Upper lobe of left lung (tissue), 4 donors: Measurements from ENCODE around the gene ASIC5.

Experiments
- EP300 ChIP-seq, 4 donors: sonication (generic); formaldehyde crosslinking; IDR thresholded peaks; one replicate each; pipeline ENCODE4 v1.5.1; 2017; ENCODE audit warnings: antibody characterized with exemption in 4 of 4, control low read depth in 2 of 4
- POLR2A ChIP-seq, 4 donors: fragments of 450-650 bp; IDR thresholded peaks; one replicate each; pipeline ENCODE4 v1.5.1; 2016 to 2017; ENCODE audit warnings: antibody characterized with exemption in 4 of 4, mild to moderate bottlenecking in 2 of 4
- POLR2AphosphoS5 ChIP-seq, 2 donors: sonication (generic); formaldehyde crosslinking; IDR thresholded peaks; one replicate each; pipeline ENCODE4 v1.5.1; 2017; ENCODE audit warnings: antibody characterized with exemption in 2 of 2
- TF ChIP-seq, protein P1 (sequence below), 6 experiments: fragments of 450-650 bp in 4 of 6; fragments of 200-600 bp in 2 of 6; sonication (generic) in 2 of 6; IDR thresholded peaks; one replicate each; pipeline ENCODE4 v1.5.1; 2016 to 2019; ENCODE audit warnings: antibody characterized with exemption in 6 of 6

DNA sequence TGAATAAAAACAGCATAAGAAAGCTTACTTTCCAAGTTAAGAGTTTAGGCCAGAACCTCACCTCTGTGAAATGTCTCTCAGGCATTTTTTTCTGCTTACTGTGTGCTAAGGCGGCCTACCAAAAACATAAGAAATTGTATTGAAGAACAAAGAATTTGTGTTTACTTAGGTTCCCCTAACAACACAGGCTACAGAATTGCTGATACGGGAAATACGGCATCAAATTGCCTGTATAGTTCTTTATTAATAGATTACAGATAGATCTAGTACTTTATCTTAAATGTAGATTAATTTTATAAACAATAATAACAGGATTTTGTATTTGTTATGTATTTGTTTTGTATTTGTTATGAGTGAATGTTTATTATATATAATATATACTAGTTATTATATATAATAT is 12.9 kb downstream of the ASIC5 start:
- TF ChIP-seq, protein P1, sequence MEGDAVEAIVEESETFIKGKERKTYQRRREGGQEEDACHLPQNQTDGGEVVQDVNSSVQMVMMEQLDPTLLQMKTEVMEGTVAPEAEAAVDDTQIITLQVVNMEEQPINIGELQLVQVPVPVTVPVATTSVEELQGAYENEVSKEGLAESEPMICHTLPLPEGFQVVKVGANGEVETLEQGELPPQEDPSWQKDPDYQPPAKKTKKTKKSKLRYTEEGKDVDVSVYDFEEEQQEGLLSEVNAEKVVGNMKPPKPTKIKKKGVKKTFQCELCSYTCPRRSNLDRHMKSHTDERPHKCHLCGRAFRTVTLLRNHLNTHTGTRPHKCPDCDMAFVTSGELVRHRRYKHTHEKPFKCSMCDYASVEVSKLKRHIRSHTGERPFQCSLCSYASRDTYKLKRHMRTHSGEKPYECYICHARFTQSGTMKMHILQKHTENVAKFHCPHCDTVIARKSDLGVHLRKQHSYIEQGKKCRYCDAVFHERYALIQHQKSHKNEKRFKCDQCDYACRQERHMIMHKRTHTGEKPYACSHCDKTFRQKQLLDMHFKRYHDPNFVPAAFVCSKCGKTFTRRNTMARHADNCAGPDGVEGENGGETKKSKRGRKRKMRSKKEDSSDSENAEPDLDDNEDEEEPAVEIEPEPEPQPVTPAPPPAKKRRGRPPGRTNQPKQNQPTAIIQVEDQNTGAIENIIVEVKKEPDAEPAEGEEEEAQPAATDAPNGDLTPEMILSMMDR (IDR thresholded peaks at IDR 0.05), result no peak
- no peak for TF ChIP-seq EP300 (IDR thresholded peaks at IDR 0.05)
- TF ChIP-seq POLR2A (IDR thresholded peaks at IDR 0.05), result no peak
- TF ChIP-seq POLR2AphosphoS5 (IDR thresholded peaks at IDR 0.05), result no peak
